ENCODE results near the gene HS3ST1. TPM values are rescaled to one million over a fixed set of nuclear protein-coding genes. Genes with fewer than 3 reads are reported as not detected.
A peak's percentile ranks its signal among the peaks of the same experiment; 100 is the strongest.

HS3ST1 gene
- total RNA-seq, 4 donors from 2014 or later: 5.0 to 14.1 (median 10.1) TPM

DNA sequence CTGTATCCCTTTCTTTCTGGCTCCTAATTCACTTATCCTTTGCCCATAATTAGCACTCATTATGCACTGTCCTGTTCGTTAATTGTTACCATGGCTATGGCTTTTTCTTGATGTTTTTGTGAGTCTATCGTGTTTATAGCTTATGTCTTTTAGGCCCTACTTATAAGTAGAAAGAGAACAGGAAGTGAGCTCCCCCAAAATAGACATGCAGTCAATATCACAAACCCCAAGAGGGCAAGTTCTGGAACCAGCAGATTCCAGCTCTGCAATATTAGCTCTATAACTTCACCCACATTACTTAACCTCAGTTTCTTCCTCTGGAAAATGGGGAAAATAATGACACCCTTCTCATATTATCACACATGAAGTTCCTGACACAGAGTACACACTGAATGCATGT, 7.4 kb upstream of the HS3ST1 start:
- DNase-seq: no peak
- intact Hi-C loops (cut with DNase I; ENCODE audit: low total_unique reads): no loop called here
- Histone ChIP-seq H3K27me3 (no peaks in the 10 kb centered on the region), H3K4me1 (no peaks in the 10 kb centered on the region), H3K4me3 (no peak overlapping the region), H3K9me3 (no peaks in the 10 kb centered on the region), H3K27ac (no peak overlapping the region), H3K36me3 (no peaks in the 10 kb centered on the region)
- TF ChIP-seq, protein P1, sequence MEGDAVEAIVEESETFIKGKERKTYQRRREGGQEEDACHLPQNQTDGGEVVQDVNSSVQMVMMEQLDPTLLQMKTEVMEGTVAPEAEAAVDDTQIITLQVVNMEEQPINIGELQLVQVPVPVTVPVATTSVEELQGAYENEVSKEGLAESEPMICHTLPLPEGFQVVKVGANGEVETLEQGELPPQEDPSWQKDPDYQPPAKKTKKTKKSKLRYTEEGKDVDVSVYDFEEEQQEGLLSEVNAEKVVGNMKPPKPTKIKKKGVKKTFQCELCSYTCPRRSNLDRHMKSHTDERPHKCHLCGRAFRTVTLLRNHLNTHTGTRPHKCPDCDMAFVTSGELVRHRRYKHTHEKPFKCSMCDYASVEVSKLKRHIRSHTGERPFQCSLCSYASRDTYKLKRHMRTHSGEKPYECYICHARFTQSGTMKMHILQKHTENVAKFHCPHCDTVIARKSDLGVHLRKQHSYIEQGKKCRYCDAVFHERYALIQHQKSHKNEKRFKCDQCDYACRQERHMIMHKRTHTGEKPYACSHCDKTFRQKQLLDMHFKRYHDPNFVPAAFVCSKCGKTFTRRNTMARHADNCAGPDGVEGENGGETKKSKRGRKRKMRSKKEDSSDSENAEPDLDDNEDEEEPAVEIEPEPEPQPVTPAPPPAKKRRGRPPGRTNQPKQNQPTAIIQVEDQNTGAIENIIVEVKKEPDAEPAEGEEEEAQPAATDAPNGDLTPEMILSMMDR (IDR thresholded peaks at IDR 0.05): no peak
- TF ChIP-seq POLR2A (IDR thresholded peaks at IDR 0.05): no peak

DNA sequence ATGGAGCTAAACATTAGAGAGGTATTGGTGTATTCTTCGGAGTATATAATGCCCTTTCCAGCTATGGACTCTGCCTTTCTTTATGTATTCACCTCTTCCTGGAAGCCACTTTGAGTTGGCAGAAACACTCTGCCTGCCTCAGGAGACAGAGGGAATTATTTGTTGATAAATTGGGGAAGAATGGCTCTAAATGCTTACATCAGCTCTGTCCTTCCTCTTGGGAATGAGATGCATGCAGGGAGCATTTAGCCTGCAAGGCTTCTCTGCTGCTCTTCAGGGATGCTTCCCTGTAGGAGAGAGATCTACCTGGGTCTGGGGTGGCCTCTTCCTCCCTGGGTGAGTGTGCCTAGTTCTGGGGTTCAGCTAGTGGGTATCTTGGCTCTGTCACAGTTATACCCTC, 6.9 kb upstream of the HS3ST1 start:
- TF ChIP-seq, protein P1 (IDR thresholded peaks at IDR 0.05): no peak
- no peak for TF ChIP-seq POLR2A (IDR thresholded peaks at IDR 0.05)
- no peaks in the 10 kb centered on the region for H3K27me3 ChIP-seq

DNA sequence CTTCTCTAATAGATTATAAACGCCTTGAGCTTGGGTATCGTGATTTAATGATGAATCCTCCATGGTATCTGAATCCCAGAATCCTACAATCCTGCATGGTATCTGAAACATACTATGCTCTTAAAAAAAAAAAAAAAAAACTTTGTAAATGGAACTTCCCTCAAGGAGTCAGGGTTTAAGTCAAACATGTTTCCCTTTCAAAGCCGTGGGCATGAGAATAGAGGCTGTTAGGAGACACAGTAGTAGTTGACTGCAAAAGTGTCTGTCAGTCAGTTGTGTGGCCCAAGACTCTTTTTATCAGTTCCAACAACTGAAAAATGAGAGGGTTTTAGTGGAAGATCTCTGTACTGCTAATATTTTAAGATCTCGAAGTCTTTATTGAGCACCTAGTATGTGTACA, 2.4 kb upstream of the HS3ST1 start:
- Histone ChIP-seq H3K4me1 (no peaks in the 10 kb centered on the region), H3K27me3 (no peaks in the 10 kb centered on the region), H3K36me3 (no peaks in the 10 kb centered on the region), H3K27ac (no peak overlapping the region), H3K4me3 (no peak overlapping the region), H3K9me3 (no peaks in the 10 kb centered on the region)
- intact Hi-C loops (cut with DNase I; ENCODE audit: low total_unique reads): no loop called here
- TF ChIP-seq, protein P1 (IDR thresholded peaks at IDR 0.05): no peak
- no peak for TF ChIP-seq POLR2A (IDR thresholded peaks at IDR 0.05)
- no peak for DNase-seq

More for the DNA sequence above, 6.9 kb upstream of the HS3ST1 start:
- Histone ChIP-seq H3K9me3 (no peaks in the 10 kb centered on the region), H3K4me3 (no peak overlapping the region), H3K4me1 (no peaks in the 10 kb centered on the region), H3K36me3 (no peaks in the 10 kb centered on the region), H3K27ac (no peak overlapping the region)
- DNase-seq: no peak
- intact Hi-C loops (cut with DNase I; ENCODE audit: low total_unique reads): no loop called here

DNA sequence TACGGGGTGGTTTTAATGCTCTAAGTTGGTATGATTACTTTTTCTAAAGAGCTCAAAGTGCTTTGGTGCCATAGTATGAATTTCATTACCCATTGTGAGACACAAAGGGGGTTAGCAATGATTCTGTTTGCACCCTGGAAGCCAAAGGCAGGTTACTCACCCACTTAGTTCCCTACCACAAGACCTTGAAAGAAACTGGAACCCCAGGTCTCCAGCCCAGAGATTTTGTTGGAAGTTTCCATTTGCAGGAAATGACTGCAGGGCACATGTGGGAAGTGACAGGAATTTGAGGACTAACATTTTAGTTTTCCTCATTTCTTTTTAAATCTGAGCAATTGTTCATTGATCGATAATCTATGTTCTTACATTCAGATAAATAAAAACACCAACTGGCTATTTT, 1.8 kb upstream of the HS3ST1 start:
- DNase-seq: no peak
- H3K4me1 ChIP-seq: no peaks in the 10 kb centered on the region
- no peak overlapping the region for H3K4me3 ChIP-seq
- no peaks in the 10 kb centered on the region for H3K36me3 ChIP-seq
- TF ChIP-seq POLR2A (IDR thresholded peaks at IDR 0.05): no peak
- TF ChIP-seq, protein P1 (IDR thresholded peaks at IDR 0.05): no peak
- H3K27me3 ChIP-seq: no peaks in the 10 kb centered on the region
- intact Hi-C loops (cut with DNase I; ENCODE audit: low total_unique reads): no loop called here
- H3K9me3 ChIP-seq: no peaks in the 10 kb centered on the region
- H3K27ac ChIP-seq: no peak overlapping the region

DNA sequence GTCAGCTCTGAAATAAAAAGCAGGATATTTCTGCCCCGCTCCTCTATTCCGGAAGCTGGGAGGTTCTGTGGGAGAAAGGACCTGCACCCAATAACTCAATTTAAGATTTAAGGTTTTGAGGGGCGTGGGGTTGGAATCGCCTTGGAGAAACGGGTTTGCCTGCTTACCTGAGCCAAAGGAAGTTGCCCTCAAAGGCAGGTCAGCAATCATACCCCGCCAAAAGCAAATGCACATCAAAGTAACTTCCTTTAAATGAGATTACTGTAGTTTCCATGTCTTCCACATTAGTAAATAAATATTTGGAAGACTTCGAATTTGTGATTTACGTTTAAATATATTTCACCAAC, 978 bp upstream of the HS3ST1 start:
- no peak for DNase-seq
- Histone ChIP-seq H3K27me3 (no peaks in the 10 kb centered on the region), H3K9me3 (no peaks in the 10 kb centered on the region), H3K36me3 (no peaks in the 10 kb centered on the region), H3K27ac (peak overlapping the region; percentile 45 to 69), H3K4me1 (no peaks in the 10 kb centered on the region), H3K4me3 (peak overlapping the region; percentile 50 to 60)
- no peak for TF ChIP-seq POLR2A (IDR thresholded peaks at IDR 0.05)
- TF ChIP-seq, protein P1 (IDR thresholded peaks at IDR 0.05): no peak
- intact Hi-C loops (cut with DNase I; ENCODE audit: low total_unique reads): no loop called here
